ENCODE data around the gene KRT7.

DNA sequence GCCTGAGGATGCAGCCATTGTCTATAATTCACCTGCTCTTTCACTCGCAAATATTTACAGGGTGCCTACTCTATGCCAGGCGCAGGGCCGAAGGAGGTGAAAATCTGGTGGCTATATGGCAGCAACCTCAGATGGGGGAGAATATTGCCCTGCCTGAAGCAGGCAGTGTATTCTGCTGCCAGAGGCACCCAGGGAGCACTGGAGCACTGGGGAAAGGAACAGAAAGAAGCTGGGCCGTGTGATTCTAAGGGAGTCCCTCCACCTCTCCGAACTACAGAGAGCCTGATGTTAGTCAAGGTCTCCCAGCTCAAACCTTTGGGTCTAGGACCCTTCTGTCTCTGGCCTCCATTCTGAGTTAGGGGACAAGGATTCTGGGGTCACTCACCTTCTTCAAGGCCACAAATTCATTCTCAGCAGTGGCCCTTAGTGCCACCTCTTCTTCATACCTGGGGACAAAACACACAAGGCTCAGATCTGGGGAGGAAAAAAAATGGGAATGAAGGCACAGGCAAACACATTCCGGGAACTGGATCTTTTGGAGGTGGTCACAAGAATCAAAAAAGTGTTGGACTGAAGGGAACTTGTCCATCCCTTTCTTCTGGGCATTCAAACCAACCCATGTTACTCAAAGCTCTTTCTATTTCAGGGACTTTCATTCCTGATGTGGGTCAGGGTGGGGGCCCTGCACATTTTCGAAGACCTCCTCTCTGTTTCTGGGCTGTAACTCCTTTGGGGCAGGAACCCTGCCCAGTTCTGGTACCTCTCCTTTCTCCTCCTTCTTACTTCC lies 22.1 kb downstream of the KRT7 start:
- TF ChIP-seq, protein P1, sequence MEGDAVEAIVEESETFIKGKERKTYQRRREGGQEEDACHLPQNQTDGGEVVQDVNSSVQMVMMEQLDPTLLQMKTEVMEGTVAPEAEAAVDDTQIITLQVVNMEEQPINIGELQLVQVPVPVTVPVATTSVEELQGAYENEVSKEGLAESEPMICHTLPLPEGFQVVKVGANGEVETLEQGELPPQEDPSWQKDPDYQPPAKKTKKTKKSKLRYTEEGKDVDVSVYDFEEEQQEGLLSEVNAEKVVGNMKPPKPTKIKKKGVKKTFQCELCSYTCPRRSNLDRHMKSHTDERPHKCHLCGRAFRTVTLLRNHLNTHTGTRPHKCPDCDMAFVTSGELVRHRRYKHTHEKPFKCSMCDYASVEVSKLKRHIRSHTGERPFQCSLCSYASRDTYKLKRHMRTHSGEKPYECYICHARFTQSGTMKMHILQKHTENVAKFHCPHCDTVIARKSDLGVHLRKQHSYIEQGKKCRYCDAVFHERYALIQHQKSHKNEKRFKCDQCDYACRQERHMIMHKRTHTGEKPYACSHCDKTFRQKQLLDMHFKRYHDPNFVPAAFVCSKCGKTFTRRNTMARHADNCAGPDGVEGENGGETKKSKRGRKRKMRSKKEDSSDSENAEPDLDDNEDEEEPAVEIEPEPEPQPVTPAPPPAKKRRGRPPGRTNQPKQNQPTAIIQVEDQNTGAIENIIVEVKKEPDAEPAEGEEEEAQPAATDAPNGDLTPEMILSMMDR (IDR thresholded peaks at IDR 0.05) = no peak
- TF ChIP-seq POLR2A (IDR thresholded peaks at IDR 0.05) = no peak

All from thyroid gland (tissue), 4 donors.